ENCODE measurements around the gene ZSWIM5.
"Not testable (repeated sequence)": the region's sequence is repeated elsewhere in the genome, so short reads cannot be mapped to it uniquely, and the experiment has no call there.

ZSWIM5 gene

GRCh38 chr1:45079533-45079932 is 126.9 kb downstream of the ZSWIM5 start:
- no peak for DNase-seq

- DNase-seq = not testable (repeated sequence)
Observed at GRCh38 chr1:45076959-45077358, 129.4 kb downstream of the ZSWIM5 start.

- DNase-seq = no peak
Observed at GRCh38 chr1:45071567-45071966, 134.8 kb downstream of the ZSWIM5 start.

- no peak for DNase-seq
Observed at GRCh38 chr1:45067806-45068205, 138.6 kb downstream of the ZSWIM5 start.

- no peak for DNase-seq
Observed at GRCh38 chr1:45065083-45065482, 141.3 kb downstream of the ZSWIM5 start.

DNA sequence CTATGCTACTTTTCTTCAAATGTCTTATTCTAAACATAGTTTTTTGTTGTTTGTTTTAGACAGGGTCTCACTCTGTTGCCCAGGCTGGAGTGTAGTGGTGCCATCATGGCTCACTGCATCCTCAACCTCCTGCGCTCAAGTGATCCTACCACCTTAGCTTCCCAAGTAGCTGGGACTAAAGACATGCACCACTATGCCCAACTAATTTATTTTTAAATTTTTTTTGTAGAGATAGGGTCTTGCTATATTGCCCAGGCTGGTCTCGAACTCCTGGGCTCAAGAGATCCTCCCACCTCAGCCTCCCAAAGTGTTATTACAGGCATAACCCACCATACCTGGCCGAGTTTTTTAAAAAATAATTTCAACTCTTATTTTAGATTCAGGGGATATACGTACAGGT is 143.9 kb downstream of the ZSWIM5 start:
- not testable (repeated sequence) for DNase-seq

GRCh38 chr1:45059829-45060228 is 146.6 kb downstream of the ZSWIM5 start:
- DNase-seq = no peak

GRCh38 chr1:45057542-45057941 is 148.9 kb downstream of the ZSWIM5 start:
- DNase-seq = no peak

DNA sequence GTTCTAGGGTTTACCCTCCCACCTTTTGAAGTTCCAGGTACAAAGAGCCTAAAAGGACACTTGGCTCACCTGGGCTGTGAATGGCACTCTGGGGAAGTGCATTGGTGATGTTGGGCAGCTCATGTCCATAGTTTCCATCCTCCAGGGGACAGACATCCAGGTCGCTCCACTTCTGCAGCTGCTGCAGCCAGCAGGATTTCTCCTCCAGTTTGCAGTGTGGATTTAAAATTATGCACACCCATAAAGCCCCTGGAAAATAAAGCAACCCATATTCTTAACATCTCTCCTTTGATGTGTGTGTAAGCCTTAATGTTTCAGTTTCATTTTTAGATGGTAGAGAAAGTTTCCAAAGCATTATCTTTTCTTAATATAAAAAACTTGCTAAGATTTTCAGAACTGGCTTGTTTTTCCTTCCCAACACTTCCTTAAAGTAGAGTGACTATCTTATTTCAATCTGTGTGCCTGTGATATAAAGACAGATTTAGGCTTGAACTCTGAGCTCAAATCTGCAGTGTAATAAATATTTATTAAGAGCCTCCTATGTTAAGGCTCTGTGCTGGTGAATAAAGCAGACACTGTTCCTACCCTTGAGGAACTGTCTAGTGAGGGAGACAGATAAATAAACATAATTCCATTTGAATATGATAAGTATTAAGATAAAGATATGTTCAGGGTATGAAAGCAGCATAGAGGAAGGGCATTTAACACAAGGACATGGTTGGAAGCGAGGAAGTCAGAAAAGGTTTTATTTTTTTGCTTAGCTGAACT is 155.2 kb downstream of the ZSWIM5 start:
- no peak for DNase-seq

DNA sequence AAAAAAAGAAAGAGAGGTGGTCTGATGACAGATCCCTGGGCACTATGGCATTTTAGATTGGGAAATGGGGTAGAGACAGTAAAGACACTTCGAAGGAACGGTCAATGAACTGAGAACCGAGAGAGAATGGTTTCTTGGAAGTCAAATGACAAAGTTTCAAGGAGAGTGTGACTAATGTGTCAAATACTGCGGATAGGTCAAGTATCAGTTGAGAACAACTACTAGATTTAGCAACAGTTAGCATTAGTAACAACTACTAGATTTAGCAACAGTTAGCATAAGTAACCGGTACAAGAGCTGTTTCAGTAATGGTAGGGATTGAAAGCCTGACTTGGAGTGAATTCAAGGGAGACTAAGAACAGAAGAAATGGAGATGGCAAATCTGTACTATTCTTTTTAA is 159.4 kb downstream of the ZSWIM5 start:
- DNase-seq = no peak

DNA sequence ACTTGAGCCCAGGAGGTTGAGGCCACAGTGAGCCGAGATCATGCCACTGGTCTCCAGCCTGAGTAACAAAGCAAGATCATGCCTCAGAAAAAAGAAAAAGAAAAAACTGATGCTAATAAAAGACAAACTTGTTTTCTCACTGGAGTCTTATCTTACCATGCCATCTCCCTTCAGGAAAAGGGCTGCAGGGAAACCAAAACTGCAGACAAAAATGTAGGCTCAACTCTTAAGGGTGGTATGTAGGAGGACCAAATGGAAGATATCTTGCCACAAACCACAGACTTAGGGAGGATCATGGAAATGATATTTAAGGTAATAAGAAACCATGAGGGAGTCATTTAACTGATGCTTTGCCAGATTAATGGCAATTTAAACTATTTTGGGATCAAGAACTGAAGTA is 161.5 kb downstream of the ZSWIM5 start:
- no peak for DNase-seq

DNA sequence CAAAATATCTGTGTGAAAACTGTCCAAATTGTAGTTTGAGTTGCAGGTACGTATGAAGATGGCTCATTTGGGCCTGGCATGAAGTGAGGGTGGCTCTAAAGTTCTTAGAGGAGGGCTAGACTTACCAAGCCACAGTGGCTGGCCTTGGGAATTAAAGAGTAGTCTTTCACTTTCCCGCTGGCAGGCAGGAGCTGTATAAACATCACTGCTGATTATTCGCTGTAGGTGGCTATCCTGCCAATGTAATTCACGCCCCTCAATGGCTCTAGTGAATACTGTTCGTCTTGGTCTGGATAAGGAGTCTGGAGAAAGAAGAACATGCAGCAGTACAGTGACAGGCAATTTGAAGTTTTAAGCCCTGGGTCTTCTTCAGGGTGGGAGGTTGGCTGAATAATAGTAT is 163.3 kb downstream of the ZSWIM5 start:
- DNase-seq = no peak

DNA sequence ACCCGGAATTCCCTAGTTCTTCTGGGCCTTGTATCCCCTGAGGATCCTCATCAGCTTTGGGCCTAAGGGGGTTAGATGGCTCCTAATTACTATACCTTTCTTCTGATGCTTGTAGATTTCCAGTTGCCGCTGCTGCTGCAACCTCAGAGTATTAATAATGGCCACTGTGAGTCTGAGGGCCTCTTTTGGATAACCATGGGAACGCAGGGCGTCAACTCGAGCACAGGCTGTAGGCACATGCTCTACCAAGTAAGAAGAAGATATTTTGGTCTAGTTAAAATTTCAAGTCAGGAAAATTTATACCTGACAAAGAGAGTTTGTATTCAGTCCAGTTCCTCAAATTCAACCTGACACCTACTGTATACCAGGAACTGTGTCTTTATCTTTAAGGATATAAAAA is 166.1 kb downstream of the ZSWIM5 start:
- no peak for DNase-seq

GRCh38 chr1:45038661-45039364 is 167.6 kb downstream of the ZSWIM5 start:
- DNase-seq = no peak

- DNase-seq = no peak
Observed at GRCh38 chr1:45038240-45038639, 168.2 kb downstream of the ZSWIM5 start.

- DNase-seq = no peak
Observed at GRCh38 chr1:45037456-45037855, 168.9 kb downstream of the ZSWIM5 start.

- DNase-seq = no peak
Observed at GRCh38 chr1:45035631-45036301, 170.6 kb downstream of the ZSWIM5 start.

- no peak for DNase-seq
Observed at GRCh38 chr1:45033356-45033755, 173.0 kb downstream of the ZSWIM5 start.

DNA sequence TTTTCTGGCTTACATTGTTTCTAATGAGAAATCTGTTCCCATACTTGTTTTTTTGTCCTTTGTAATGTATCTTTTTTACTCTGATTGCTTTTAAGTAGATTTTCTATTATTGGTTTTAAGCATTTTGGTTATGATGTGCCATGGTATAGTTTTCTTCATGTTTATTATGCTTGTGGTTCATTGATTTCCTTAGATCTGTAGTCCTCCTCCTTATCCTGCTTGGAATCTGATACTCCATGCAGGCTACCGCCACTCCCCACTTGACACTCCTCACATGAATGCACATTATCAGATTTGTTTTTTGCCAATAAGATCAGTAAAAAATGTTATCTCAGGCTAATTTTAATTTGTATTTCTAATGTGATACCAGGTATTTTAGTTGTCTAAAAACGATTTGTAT is 173.6 kb downstream of the ZSWIM5 start:
- DNase-seq = no peak

DNA sequence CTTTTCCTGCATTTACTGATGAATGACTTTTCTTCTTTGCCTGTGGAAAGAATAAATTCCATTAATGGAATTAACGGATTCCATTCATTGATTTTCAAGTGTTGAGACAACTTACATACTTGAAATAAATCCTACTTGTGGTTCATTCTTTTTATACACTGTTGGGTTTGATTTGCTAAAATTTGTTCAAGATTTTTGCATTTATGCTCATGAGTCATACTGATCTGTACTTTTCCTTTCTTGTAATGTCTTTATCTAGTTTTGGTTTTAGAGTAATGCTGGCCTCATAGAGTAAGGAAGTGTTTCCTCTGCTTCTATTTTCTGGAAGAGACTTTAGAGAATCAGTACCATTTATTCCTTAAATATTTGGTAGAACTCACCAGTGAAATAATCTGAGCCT is 180.0 kb downstream of the ZSWIM5 start:
- no peak for DNase-seq

GRCh38 chr1:45023663-45024062 is 182.7 kb downstream of the ZSWIM5 start:
- DNase-seq = no peak

DNA sequence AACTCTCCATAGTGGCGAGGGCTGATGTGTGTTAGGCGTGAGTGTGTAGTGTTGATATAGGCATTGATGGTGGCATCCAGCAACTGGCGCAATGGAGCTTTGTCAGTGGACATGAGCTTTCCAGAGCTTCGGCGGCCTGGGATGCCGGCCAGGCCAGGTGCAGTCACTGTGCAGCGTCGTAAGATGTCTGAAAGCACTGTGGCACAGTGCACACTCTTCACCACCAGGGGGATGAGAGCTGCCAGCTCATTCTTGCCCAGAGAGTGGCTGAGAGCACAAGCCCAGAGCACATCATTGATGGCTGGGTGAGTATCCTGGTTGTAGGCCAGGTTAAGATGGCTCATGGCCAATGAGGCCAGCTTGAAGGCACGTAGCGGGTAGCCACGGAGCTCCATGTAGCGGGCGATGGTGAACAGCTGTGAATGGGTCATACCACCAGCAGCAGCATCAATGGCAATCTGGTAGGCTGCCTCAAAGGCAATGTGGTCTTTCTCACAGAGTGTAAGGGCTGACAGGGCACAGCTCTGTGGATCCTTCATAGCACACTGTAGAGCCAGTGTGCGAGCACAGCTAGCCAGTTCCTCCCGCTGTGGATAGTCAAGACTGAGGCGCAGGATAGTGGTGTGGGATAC is 187.7 kb downstream of the ZSWIM5 start:
- DNase-seq = no peak

GRCh38 chr1:45016767-45017166 is 189.6 kb downstream of the ZSWIM5 start:
- DNase-seq = no peak
